Transverse colon (tissue), 3 donors: ENCODE measurements around the gene HACD3.

ENCODE experiments used
- POLR2A ChIP-seq: fragments of 450-650 bp; IDR thresholded peaks from one replicate; pipeline ENCODE4 v1.6.1; 2016; ENCODE audit warnings: antibody characterized with exemption, mild to moderate bottlenecking, moderate library complexity
- TF ChIP-seq, protein P1 (sequence below), 5 experiments: fragments of 200-600 bp in 3 of 5; fragments of 450-650 bp in 2 of 5; sonication (generic) in 3 of 5; IDR thresholded peaks; 1 replicate in 2 of 5; 2 replicates in 3 of 5; pipeline ENCODE4 v1.5.1; 2016 to 2017; ENCODE audit warnings: antibody characterized with exemption in 5 of 5, inconsistent platforms in 3 of 5, mild to moderate bottlenecking in 2 of 5, moderate library complexity in 1 of 5

DNA sequence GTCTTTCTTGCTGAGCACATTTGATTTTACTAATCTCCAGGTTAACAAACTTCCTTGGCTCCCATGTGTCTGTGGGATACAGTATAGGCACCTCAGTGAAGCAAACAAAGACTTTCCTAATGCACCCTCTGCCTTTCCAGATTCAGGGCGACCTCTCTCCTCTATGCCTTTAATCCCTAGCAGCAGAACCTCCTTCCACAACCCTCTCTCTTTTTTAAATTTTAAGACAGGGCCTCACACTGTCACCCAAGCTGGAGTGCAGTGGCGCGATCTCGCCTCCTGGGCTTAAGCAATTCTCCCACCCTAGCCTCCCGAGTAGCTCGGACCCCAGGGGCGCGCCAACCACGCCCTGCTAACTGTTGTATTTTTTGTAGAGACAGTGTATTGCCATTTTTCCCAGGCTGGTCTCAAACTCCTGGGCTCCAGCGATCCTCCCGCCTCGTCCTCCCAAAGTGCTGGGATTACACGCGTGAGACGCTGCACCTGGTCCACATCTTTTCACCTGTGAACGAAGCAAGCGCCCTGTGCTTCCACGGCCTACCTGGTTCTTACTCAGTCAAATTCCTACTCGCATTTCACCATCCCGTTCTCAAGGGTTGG is 1.7 kb upstream of the HACD3 start:
- TF ChIP-seq, protein P1, sequence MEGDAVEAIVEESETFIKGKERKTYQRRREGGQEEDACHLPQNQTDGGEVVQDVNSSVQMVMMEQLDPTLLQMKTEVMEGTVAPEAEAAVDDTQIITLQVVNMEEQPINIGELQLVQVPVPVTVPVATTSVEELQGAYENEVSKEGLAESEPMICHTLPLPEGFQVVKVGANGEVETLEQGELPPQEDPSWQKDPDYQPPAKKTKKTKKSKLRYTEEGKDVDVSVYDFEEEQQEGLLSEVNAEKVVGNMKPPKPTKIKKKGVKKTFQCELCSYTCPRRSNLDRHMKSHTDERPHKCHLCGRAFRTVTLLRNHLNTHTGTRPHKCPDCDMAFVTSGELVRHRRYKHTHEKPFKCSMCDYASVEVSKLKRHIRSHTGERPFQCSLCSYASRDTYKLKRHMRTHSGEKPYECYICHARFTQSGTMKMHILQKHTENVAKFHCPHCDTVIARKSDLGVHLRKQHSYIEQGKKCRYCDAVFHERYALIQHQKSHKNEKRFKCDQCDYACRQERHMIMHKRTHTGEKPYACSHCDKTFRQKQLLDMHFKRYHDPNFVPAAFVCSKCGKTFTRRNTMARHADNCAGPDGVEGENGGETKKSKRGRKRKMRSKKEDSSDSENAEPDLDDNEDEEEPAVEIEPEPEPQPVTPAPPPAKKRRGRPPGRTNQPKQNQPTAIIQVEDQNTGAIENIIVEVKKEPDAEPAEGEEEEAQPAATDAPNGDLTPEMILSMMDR (IDR thresholded peaks at IDR 0.05) = no peak
- TF ChIP-seq POLR2A = no peak
